HG03097 (cell line): ENCODE data around the gene CDKN1A.
"Not testable (repeated sequence)": the region's sequence is repeated elsewhere in the genome, so short reads cannot be mapped to it uniquely, and the experiment has no call there.

Experiments
- ATAC-seq: cut with Tn5 transposase; IDR thresholded peaks from one replicate; pipeline ENCODE4 v1.9.1; 2021; ENCODE audit not compliant: unreplicated experiment, low FRiP score

The CDKN1A gene

DNA sequence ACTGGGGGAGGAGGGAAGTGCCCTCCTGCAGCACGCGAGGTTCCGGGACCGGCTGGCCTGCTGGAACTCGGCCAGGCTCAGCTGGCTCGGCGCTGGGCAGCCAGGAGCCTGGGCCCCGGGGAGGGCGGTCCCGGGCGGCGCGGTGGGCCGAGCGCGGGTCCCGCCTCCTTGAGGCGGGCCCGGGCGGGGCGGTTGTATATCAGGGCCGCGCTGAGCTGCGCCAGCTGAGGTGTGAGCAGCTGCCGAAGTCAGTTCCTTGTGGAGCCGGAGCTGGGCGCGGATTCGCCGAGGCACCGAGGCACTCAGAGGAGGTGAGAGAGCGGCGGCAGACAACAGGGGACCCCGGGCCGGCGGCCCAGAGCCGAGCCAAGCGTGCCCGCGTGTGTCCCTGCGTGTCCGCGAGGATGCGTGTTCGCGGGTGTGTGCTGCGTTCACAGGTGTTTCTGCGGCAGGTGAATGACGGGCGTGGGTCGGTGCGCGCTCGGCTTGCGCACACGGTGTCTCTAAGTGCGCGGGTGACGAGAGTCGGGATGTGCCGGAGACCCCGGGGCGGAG, at the start of gene CDKN1A:
Gene CDKN1A, plus strand, starts transcription at position 227 of the 555 bp plus-strand sequence. CDS start 5,388 bp downstream, outside the sequence.
- peak; percentile 44 for ATAC-seq

DNA sequence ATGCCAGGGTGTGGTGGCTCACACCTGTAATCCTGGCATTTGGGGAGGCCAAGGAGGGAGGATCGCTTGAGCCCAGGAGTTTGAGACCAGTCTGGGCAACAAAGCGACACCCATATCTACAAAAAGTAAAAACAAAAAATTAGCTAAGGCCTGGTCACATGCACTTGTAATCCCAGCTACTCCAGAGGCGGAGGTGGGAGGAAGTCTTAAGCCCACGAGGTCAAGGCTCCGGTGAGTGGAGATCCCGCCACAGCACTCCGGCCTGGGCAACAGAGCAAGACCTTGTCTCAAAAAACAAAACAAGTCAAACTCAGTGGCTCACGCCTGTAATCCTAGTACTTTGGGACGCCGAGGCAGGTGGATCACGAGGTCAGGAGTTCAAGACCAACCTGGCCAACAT, 48.7 kb upstream of the CDKN1A start:
- ATAC-seq: no peak

GRCh38 chr6:36631326-36632011, 47.0 kb upstream of the CDKN1A start:
- no peak for ATAC-seq

DNA sequence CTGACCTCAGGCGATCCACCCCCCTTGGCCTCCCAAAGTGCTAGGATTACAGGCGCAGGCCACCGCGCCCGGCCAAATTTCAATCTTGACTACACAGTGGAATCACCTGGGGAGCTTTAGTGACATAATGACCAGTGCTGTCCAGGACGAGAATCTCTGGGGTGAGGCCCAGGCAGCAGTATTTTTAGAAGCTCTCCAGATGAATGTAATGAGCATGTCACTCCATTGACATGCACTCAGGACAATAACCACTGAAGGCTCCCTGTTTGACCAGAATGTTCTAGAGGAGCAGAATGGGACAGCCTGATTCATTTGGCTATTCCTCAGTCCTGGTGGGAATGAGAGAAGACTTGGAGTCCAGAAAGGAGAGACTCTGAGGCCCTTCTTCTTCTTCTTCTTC, 45.1 kb upstream of the CDKN1A start:
- ATAC-seq: no peak

DNA sequence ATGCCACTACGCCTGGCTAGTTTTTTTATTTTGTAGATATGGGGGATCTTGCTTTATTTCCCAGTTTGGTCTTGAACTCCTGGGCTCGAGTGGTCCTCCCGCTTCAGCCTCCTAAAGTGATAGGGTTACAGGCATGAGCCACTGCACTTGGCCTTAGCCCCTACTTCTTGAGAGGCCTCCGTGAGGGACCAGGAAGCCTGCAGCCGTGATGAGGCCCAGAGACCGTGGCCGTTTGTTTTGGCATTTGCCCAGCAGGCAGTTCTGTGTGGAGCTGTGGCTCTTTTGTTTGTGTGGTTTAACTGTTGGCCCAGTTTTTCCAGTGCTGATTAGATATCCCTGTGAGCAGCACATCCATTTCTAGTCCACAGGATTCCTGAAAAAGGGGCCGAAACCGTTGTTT, 44.6 kb upstream of the CDKN1A start:
- no peak for ATAC-seq

DNA sequence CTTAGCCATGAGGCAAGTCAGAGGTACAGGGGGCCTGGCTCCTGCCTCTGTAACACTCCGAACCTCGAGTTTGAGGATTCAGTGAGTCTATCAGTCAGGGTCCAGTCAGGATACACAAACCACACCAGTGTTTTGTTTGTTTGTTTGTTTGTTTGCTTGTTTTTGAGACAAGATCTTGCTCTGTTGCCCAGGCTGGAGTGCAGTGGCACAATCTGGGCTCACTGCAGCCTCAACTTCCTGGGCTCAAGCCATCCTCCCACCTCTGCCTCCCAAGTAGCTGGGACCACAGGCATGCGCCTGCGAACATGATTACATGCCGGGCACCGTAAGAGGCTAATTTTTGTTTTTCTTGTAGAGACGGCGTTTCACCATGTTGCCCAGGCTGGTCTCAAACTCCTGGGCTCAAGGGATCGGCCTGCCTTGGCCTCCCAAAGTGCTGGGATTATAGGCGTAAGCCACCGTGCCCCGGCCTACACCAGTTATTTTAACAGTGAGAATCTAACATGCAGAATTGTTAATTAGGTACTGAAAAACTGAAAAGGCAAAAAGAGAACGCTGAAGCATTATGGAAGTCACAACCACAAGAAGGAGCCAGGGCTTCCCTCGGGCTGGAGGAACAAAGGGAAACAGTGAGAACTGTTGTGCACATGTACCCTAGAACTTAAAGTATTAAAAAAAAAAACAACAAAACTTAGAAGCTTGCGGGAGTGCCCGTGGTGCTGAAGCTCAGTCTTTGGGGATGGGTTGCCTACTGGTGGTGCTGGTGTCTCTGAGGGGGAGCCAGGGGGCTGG, 44.0 kb upstream of the CDKN1A start:
- no peak for ATAC-seq

GRCh38 chr6:36636283-36636682, 42.2 kb upstream of the CDKN1A start:
- no peak for ATAC-seq

- no peak for ATAC-seq
Measured at GRCh38 chr6:36636687-36637418, 41.7 kb upstream of the CDKN1A start.

DNA sequence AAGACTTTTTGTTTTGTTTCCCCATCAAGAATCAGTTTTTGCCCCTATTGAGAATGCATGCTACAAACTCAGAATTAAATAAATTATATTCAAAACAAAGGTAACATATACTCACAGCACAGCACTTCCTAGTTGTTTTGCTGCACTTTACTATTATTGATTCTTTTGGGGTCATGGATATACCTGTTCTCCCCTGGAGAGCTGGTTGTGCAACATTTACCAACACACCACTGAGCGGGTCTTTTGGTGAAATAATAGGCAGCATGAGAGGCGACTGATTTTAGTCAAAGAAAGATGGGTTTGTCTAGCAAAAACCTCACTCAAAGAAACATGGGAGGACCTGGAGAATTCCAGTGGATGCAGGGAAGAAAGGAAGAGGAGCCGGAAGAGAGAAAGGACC, 39.9 kb upstream of the CDKN1A start:
- ATAC-seq: no peak

GRCh38 chr6:36639171-36639808, 39.2 kb upstream of the CDKN1A start:
- ATAC-seq: no peak

GRCh38 chr6:36641543-36641942, 37.0 kb upstream of the CDKN1A start:
- ATAC-seq: no peak

DNA sequence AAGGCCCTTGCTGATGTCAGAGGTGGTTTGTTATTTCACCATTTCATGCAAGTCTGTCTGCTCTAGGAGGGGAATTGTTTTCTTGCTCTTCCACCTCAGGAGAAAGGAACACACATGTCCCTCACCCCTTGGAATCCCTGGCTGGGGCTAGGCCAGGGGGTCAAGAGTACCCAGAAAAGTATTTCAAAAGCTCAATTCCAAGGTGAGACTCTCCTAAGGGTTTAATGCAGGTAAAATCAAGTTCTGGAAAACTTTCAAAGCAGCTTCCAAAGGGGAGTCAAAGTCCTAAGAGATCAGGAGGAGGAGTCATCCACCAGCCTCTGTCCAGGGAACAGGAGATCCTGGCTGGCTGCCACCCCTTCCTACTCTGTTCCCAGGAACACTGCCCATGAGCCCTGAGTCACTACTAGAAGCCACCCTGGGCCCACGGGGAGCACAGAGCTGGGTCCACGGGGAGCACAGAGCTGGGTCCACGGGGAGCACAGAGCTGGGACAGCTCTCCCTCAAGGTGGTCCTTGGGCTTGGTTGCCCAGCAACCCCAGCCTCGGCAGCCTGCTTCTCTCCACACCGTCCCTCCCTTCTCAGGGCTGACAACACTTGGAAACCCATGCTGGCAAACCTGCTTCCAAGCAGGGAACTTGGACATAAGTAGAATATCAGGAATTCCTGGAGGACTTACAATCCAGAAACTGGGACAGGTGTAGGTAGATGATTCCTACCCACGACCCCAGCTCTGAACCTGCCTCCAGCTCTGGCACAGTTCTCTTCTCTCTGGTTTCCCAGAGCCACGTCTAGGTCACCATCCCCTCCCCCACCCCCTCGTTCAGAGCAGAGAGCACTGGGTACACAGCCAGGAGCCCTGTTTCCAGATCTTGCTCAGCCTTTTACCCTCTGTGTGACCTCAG, 35.3 kb upstream of the CDKN1A start:
- ATAC-seq: no peak

- ATAC-seq: no peak
Measured at GRCh38 chr6:36643977-36644376, 34.5 kb upstream of the CDKN1A start.

DNA sequence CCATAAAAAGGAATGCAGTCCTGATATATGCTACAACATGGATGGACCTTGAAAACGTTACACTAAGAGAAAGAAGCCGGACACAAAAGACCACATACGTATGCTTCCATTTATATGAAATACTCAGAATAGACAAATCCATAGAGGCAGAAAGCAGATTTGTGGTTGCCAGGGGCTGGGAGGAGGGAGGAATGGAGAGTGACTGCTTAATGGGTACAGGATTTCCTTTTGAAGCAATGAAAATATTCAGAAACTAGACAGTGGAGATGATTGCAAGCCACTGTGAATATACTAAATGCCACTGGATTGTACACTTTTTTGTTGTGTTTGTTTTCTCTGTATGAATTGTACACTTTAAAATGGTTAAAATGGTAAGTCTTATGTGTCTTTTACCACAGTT, 29.4 kb upstream of the CDKN1A start:
- ATAC-seq: no peak

DNA sequence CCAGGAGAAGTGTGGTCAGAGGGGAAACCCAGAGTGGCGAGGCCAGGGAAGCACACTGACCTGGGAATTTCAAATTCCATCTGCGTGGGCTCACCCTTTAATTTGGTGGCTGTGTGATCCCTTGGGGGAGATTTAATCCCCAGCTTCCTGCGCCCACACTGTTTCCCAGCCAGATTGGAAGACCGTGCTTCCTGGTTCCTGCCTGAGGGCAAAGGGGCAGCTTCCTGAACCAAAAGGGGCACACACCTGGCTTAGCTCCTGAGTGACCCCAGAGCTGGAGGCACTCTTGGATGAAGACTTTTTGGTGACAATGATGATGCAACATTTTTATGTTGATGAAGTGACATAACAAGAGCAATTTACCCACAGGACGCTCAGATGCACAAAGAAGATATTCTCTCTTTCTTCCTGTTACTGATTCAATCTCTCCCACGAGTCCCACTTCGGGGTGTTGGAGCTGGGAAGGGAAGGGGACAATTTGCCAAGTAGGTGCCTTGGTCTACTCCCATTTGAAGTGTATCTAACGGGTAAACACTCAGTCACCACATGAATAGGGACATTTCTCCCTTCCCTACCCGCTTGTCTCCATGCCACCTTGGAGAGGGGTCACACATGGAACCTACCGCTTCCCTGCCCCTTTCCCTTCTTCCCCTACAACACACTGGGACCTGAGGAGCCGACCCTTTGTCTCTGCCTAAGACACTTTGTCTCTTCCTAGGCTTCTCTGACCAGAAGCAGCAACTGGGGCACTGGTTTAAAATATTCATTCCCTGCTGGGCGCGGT, 28.6 kb upstream of the CDKN1A start:
- ATAC-seq: no peak

GRCh38 chr6:36650848-36651478, 27.6 kb upstream of the CDKN1A start:
- no peak for ATAC-seq

DNA sequence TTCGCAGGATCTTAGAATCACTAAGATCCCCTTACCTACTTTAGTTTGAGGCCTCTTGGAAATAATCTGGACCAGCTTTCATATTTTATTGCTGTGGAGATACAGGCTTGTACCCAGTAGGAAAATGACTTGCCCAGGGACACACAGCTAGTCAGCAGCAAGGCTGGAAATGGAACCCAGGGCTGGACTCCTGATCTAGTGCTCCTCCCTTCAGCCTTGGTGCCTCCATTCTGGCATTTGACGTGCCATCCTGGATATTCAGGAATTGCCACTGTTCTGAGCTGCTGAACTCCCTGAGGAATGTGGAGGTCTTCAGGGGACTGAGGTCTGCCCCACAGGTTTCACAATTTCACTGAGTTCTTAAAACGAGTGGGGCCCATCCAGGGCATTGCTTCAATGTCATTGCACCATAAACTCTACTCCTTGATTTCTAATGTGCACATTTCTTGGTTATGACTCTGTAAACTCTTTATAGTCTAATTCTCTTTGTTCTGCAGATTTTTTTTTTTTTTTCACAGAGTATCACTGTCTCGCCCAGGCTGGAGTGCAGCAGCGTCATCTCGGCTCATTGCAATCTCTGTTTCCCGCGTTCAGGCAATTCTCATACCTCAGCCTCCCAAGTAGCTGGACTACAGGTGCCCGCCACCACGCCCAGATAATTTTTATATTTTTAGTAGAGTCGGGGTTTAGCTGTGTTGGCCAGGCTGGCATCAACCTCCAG, 26.7 kb upstream of the CDKN1A start:
- no peak for ATAC-seq

DNA sequence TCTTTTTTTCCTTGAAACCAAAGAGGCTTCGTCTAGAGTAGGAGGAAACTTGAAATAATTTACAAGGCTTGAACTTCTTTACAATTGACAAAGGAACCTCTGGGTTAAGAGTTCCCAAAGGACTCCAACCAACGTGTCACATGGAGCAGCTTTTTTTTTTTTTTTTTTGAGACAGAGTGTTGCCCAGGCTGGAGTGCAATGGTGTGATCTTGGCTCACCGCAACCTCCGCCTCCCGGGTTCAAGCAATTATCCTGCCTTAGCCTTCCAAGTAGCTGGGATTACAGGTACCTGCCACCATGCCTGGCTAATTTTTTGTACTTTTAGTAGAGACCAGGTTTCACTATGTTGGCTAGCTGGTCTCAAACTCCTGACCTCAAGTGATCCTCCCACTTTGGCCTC, 24.0 kb upstream of the CDKN1A start:
- ATAC-seq: not testable (repeated sequence)
